Natural killer cell treated with Interleukin-12 subunit alpha and Interleukin-12 subunit beta and Interleukin-15 and Interleukin-18, amount 100 ng/mL, for 72 hours (primary cell): ENCODE measurements around the gene JARID2. TPM values are rescaled to one million over a fixed set of nuclear protein-coding genes. Genes with fewer than 3 reads are reported as not detected.
A peak's percentile ranks its signal among the peaks of the same experiment; 100 is the strongest.

Experiments used
- ATAC-seq, 2 donors: fragments of 150-1000 bp; cut with Tn5 transposase in 1 of 2; sonication (Bioruptor Pico), chemical (Tn5 transposase) in 1 of 2; 2 replicates each; pipeline ENCODE4 v1.10.0; 2021
- DNase-seq: peaks from one replicate; pipeline ENCODE4 v3.0.0; 2022; ENCODE audit warnings: low spot score
- H3K27ac Mint-ChIP-seq, 2 donors: 1 replicate in 1 of 2; 2 replicates in 1 of 2; pipeline ENCODE4 v1.8.0; 2022; ENCODE audit warnings: mixed read lengths in 2 of 2, mild to moderate bottlenecking in 1 of 2, moderate library complexity in 1 of 2
- H3K27me3 Mint-ChIP-seq, 2 donors: 1 replicate in 1 of 2; 2 replicates in 1 of 2; pipeline ENCODE4 v1.8.0; 2022; ENCODE audit warnings: mixed read lengths in 2 of 2
- H3K36me3 Mint-ChIP-seq: one replicate; pipeline ENCODE4 v1.8.0; 2022; ENCODE audit warnings: mixed read lengths
- H3K4me1 Mint-ChIP-seq, 2 donors: 1 replicate in 1 of 2; 2 replicates in 1 of 2; pipeline ENCODE4 v1.8.0; 2022; ENCODE audit warnings: low read depth in 2 of 2, mixed read lengths in 2 of 2, mild to moderate bottlenecking in 1 of 2
- H3K4me3 Mint-ChIP-seq: one replicate; pipeline ENCODE4 v1.8.0; 2022; ENCODE audit warnings: mixed read lengths
- H3K9me3 Mint-ChIP-seq: 2 replicates; pipeline ENCODE4 v1.8.0; 2022; ENCODE audit warnings: mixed read lengths
- total RNA-seq, 2 donors: library from RNA; stranded (reverse); gene quantifications; one replicate each; pipeline ENCODE4 v1.2.3, GENCODE V29; 2022

Gene JARID2
- total RNA-seq, 2 donors from 2014 or later = 28.6 to 34.9 TPM

DNA sequence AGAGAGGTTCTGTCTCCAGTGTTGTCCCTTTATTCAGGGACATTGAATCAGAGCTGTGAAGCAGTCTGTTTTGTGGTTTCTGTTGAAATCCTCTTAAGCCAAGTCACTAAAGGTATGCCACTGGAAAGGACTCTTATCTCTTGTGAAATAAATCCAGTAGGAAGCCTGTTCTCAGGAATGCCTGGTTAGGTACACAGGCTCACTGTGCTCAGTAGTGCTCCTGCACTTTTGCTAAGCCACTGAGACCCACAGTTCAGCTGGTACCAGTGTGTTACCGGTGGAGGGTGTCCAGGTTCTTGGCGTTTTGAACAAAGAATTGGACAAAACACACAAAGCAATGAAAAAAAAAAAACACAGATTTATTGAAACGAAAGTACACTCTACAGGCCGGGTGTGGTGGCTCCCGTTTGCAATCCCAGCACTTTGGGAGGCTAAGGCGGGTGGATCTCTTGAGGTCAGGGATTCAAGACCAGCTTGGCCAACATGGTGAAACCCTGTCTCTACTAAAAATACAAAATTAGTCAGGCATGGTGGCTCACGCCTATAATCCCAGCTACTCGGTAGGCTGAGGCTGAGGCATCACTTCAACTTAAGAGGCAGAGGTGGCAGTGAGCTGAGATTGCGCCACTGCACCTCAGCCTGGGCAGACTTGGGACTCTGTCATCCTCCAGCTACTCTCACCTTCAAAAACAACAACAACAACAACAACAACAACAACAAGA is 186.1 kb downstream of the JARID2 start:
- DNase-seq (no peak), ATAC-seq (no peak)
- Mint-ChIP-seq H3K27me3 (no peaks in the 10 kb centered on the region), H3K4me1 (peaks cover 78 to 83% of the 10 kb centered on the region in 2 donors), H3K4me3 (no peak overlapping the region), H3K27ac (peak overlapping the region in 1 of 2 donors; percentile 50), H3K9me3 (peaks cover 5% of the 10 kb centered on the region), H3K36me3 (peaks cover 4% of the 10 kb centered on the region)

DNA sequence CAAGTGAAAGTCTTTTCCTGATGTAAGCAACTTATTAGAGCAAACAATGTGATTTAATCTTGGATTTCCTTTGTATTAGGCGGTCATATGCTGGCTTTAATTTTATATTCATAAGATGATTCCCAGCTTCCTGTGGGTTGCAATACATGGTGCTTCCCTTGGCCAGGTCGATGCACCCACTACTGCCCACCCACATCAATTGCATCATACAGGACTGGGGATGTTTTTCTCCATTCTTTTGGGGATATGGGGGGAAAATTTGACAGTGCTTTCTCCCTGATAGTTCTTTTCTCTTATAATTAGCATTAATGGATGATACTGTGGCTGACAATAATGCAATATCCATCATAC is 187.6 kb downstream of the JARID2 start:
- Mint-ChIP-seq H3K36me3 (peaks cover 4% of the 10 kb centered on the region), H3K27me3 (no peaks in the 10 kb centered on the region), H3K27ac (peak overlapping the region; percentile 73 to 88), H3K9me3 (peaks cover 5% of the 10 kb centered on the region), H3K4me1 (peaks cover 81 to 85% of the 10 kb centered on the region in 2 donors), H3K4me3 (no peak overlapping the region)
- DNase-seq (no peak), ATAC-seq (no peak)

DNA sequence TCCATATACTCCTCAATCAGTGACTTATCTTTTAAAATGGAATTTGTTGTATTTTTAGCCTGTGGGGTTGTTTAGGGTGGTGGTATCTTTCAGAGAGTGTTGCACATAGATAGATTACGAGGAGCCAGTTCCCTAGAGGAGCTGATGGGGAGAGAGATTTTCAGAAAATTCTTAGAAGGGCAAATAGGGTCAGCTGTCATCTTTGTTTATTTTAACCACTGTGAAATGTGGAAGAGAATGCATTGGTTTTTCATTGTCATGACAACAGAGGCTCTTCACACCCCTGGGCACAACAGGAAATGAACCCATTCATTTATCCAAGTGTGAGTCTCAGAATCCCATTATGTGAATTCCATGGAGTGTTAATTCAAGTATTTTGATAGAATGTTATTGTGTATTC is 188.4 kb downstream of the JARID2 start:
- peaks cover 5% of the 10 kb centered on the region for H3K9me3 Mint-ChIP-seq
- peaks cover 4% of the 10 kb centered on the region for H3K36me3 Mint-ChIP-seq
- DNase-seq (no peak), ATAC-seq (no peak)
- H3K4me3 Mint-ChIP-seq = peak overlapping the region; percentile 61
- peaks cover 84 to 86% of the 10 kb centered on the region in 2 donors for H3K4me1 Mint-ChIP-seq
- H3K27me3 Mint-ChIP-seq = no peaks in the 10 kb centered on the region
- peak overlapping the region; percentile 73 to 88 for H3K27ac Mint-ChIP-seq

DNA sequence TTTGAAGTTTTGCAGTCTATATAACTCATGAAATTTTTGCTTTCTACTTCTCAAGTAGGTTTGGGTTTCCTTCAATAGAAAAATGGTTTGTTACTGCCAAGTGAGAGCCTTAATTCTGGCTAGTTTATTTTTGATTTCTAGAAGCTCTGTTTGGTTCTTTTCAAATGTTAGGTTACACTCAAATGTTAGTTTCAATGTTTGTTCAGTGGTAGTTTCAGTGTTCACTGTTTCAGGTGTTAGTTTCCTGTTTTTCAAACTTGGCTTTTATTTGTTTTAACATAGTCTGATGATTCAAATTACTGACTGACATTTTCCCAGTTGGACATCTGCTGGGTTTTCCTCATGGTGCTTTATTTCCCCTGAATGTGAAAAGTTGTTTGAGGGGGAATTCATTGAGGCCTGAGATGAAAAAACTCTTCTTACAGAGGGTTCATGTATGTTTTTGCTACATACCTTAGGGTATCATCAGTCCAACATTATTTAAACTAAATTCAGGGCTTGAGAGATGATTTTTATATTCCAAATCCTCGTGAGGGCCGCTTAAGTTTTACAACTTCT is 189.0 kb downstream of the JARID2 start:
- ATAC-seq = no peak
- Mint-ChIP-seq H3K27ac (peak overlapping the region; percentile 73 to 88), H3K4me3 (peak overlapping the region; percentile 61), H3K27me3 (no peaks in the 10 kb centered on the region), H3K4me1 (peaks cover 86% of the 10 kb centered on the region in 2 donors), H3K36me3 (peaks cover 4% of the 10 kb centered on the region), H3K9me3 (peaks cover 5% of the 10 kb centered on the region)
- no peak for DNase-seq

DNA sequence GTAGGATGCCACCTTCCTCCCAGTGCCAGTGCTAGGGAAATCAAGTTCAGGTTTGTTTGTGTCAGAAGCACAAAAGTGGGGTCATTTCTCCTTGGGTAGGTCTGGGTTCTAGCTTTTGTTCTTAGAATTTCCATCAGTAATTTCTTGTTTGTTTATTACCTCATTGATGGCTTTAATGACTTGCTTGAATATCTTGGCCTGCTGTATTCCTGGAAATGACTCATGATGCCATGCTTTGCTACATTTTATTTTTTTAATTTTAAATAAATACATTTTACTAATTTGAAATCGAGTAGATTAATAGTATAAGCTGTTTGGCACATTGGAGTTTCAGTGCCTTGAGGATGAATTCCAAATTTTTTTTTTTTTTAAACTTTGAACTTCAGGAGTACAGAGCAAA is 189.6 kb downstream of the JARID2 start:
- H3K27me3 Mint-ChIP-seq = no peaks in the 10 kb centered on the region
- H3K4me3 Mint-ChIP-seq = no peak overlapping the region
- DNase-seq (no peak), ATAC-seq (no peak)
- peak overlapping the region in 1 of 2 donors; percentile 73 for H3K27ac Mint-ChIP-seq
- peaks cover 4% of the 10 kb centered on the region for H3K36me3 Mint-ChIP-seq
- peaks cover 87 to 88% of the 10 kb centered on the region in 2 donors for H3K4me1 Mint-ChIP-seq
- peaks cover 5% of the 10 kb centered on the region for H3K9me3 Mint-ChIP-seq

DNA sequence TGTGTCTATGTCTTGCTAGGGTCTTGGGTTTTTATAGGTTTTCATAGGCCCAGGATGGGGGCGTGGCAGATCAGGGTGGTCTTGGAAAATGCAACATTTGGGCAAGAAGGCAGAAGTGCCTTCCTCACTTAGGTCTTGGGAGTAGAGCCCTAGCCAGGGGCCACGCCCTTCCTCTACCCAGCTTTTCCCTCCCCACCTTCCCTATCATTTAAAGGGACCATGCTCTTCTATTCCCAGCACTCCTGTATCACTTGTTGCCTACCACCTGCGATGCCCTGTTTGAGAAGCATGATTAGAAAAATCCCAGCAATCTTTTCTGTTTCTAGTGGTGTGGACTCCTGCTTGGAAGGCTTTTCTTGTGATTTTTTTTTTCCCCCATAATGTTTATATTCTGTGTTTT is 190.6 kb downstream of the JARID2 start:
- peaks cover 88% of the 10 kb centered on the region in 2 donors for H3K4me1 Mint-ChIP-seq
- DNase-seq = no peak
- no peak overlapping the region for H3K4me3 Mint-ChIP-seq
- H3K27ac Mint-ChIP-seq = peak overlapping the region; percentile 21 to 70
- peaks cover 5% of the 10 kb centered on the region for H3K9me3 Mint-ChIP-seq
- no peak for ATAC-seq
- no peaks in the 10 kb centered on the region for H3K27me3 Mint-ChIP-seq
- H3K36me3 Mint-ChIP-seq = peaks cover 4% of the 10 kb centered on the region

DNA sequence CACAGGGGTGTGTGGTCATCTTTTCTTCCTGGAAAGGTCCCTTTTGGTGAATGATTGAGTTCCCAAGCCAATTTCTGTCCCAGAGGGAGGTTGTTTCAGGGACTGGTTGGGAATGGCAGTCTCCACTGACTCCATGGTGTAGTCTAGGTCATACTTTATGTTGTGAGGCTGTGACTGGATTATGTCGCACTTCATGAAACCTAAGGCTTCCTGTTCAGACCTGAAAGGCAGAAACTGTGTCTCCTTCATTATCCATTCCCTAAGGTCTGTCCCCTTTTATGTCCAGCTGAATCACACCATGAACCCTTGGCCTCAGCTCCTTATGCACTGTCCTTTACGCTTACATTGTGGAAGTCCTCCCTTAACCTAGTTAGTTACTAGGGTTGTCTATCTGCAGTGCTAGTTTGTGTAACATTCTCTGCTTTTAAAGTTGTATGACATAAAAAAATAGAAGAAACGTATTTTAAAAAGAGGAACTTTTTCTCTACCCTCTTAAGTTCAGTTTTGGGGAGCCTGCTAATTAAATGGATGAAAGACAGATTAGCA is 191.3 kb downstream of the JARID2 start:
- DNase-seq = no peak
- ATAC-seq = no peak
- H3K27ac Mint-ChIP-seq = peak overlapping the region; percentile 21 to 70
- peaks cover 83 to 84% of the 10 kb centered on the region in 2 donors for H3K4me1 Mint-ChIP-seq
- peaks cover 4% of the 10 kb centered on the region for H3K36me3 Mint-ChIP-seq
- no peaks in the 10 kb centered on the region for H3K27me3 Mint-ChIP-seq
- no peak overlapping the region for H3K4me3 Mint-ChIP-seq
- peaks cover 5% of the 10 kb centered on the region for H3K9me3 Mint-ChIP-seq

DNA sequence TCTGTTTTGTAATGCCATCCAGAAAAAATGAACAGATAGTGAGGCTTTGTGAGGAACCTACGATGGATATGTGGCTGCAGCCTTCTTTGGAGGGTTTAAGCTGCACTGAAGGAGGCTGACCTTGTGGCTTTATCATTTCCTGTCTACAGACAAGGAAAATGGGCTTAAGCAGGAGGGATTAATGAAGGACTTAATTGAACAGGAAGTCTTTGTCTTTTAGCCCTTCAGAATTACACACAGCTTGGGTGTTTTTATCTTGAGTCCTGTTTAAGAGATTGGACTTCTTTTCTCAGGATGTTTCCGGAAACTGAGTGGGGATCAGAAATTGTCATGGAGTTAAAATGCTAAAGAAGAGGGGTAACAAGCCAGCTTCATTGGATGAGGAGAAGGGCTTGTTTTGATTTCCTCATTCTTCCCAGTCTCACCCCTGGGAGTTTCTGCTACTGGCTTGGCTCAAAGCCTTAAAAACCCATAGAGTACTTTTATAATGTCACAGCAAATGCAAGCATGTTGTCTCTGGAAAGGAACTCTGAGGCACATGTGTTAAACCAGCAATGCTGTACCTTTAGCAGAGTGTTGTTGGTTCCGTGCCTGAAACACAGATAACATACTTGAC is 193.6 kb downstream of the JARID2 start:
- ATAC-seq (no peak), DNase-seq (no peak)
- peak overlapping the region; percentile 70 to 82 for H3K27ac Mint-ChIP-seq
- H3K36me3 Mint-ChIP-seq = peaks cover 4% of the 10 kb centered on the region
- H3K27me3 Mint-ChIP-seq = no peaks in the 10 kb centered on the region
- H3K4me1 Mint-ChIP-seq = peaks cover 64 to 74% of the 10 kb centered on the region in 2 donors
- peak overlapping the region; percentile 54 for H3K4me3 Mint-ChIP-seq
- H3K9me3 Mint-ChIP-seq = peaks cover 2% of the 10 kb centered on the region

DNA sequence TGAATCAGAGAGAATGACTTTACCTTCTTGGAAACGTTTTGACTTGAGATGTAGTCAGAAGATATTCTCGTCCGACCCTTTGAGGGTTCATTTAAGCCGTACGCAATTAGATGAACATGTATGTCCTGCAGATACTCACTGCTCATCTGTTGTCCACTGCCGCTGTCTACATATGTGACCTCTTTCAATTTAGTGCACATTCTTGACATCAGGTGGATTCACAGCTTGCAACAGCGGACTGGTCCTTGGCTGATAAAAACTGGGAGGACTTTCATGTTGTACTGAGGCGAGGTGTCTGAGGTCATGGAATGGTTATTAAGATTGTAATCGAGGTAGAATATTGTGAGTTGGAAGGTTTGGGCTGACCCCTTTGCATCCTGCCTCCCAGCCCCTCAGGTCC is 194.2 kb downstream of the JARID2 start:
- Mint-ChIP-seq H3K9me3 (no peaks in the 10 kb centered on the region), H3K36me3 (no peaks in the 10 kb centered on the region), H3K27me3 (no peaks in the 10 kb centered on the region), H3K4me3 (peak overlapping the region; percentile 20), H3K27ac (peak overlapping the region; percentile 70 to 82), H3K4me1 (peaks cover 63 to 72% of the 10 kb centered on the region in 2 donors)
- DNase-seq (no peak), ATAC-seq (no peak)

DNA sequence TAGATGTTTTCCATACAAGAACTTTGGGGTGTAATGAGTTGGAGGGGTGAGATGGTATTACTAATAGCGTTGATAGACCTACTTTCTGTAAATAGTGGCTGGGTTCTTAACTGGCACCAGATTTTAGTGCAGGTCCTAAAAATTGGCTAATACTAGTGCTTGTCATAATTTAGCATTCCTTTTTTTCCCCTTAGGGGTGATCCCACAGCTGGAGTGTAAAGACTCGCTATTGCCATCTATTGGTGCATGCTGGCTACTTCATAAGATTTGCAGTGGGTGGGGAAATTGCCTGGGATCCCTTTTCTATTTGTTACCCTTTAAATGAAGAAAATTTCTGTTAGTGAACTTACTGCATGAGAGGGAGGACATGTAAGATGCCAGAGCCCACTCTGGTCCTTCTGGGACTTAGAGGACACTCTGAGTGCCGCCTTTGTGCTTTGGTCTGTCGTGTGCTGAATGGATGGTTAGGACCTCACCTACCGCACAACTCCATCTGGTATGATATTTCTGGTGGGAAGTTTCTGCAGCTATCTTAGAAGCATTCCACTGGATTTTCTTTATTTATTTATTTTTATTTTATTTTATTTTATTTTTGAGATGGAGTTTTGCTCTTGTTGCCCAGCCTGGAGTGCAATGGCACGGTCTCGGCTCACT is 195.5 kb downstream of the JARID2 start:
- Mint-ChIP-seq H3K4me1 (peaks cover 61 to 77% of the 10 kb centered on the region in 2 donors), H3K4me3 (no peak overlapping the region), H3K36me3 (no peaks in the 10 kb centered on the region), H3K27ac (peak overlapping the region; percentile 70 to 82), H3K9me3 (no peaks in the 10 kb centered on the region), H3K27me3 (no peaks in the 10 kb centered on the region)
- DNase-seq = peak; percentile 71
- ATAC-seq = peak; percentile 57 to 69

DNA sequence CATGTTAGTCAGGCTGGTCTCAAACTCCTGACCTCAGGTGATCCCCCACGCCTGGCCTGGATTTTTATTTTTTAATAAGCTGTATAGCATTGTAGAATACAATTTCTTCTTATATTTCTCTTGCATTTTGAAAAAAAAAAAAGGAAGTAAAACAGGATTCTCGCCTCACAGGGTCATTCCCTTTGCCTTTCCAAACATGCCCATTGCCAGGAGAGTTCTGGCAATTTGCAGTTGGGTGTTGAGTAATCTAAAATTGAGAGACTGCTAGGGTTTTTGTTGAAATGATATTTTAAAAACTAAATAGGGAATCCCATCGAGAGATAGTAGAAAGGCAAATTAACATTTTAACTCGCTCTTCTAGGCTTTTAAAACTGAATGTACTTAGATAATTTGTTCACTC is 196.1 kb downstream of the JARID2 start:
- ATAC-seq = no peak
- Mint-ChIP-seq H3K27me3 (no peaks in the 10 kb centered on the region), H3K4me1 (peaks cover 60 to 75% of the 10 kb centered on the region in 2 donors), H3K9me3 (no peaks in the 10 kb centered on the region), H3K36me3 (no peaks in the 10 kb centered on the region), H3K27ac (no peak overlapping the region), H3K4me3 (no peak overlapping the region)
- DNase-seq = no peak

DNA sequence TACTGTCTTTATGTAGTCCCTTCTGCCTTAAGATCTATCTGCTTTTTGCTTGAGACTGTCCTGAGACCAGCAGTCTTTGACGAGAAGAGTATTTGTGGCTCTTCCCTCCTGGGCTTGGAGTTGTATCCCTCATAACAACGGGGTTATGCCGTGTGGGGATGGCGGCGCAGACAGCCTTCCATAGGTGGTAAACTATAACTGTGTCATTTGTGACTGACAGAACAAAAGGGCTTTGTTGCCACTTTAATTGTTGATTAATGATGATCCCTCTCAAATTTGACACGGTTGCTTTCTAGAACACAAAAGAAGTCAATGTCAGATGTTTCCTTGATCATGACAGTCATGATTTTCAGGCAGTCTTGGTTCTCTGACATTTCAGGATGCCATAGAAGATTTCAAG is 196.6 kb downstream of the JARID2 start:
- H3K36me3 Mint-ChIP-seq = no peaks in the 10 kb centered on the region
- peaks cover 60 to 75% of the 10 kb centered on the region in 2 donors for H3K4me1 Mint-ChIP-seq
- H3K27me3 Mint-ChIP-seq = no peaks in the 10 kb centered on the region
- no peak for DNase-seq
- H3K27ac Mint-ChIP-seq = no peak overlapping the region
- no peak overlapping the region for H3K4me3 Mint-ChIP-seq
- no peak for ATAC-seq
- no peaks in the 10 kb centered on the region for H3K9me3 Mint-ChIP-seq

DNA sequence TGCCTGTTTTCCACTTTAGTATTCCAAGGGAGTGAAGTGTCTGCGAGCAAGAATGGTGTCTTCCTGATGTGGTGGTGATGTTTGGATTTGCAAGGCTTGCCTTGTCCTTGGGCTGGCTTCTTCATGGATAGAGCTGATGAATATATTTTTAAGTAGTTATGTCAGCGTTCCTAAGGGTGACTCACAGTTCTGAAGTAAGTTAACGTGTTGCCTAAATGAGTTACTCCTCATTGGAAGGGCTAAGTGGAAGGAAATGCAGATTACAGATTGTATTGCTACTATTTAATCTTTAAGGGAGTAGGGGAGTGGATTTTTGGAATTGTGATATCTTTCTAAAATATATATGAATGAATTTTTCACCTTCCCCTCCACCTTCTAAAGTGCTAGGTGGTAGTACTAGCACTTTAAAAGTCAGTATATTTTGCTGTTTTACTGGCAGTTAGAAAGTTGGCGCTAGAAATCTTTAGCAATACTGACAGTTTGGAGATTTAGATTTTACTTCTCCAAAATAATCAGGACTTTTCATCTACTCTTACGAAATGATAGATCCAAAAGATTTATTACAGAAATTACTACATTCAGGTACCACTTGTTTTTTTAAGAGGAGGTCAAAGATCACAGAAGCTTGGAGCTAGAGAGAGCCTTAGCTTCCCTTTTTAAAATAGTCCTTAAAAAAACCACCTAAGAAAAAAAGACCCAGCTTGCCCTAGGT is 197.4 kb downstream of the JARID2 start:
- DNase-seq (no peak), ATAC-seq (no peak)
- H3K4me3 Mint-ChIP-seq = no peak overlapping the region
- peaks cover 60 to 75% of the 10 kb centered on the region in 2 donors for H3K4me1 Mint-ChIP-seq
- peak overlapping the region; percentile 2 to 42 for H3K27ac Mint-ChIP-seq
- no peaks in the 10 kb centered on the region for H3K27me3 Mint-ChIP-seq
- no peaks in the 10 kb centered on the region for H3K36me3 Mint-ChIP-seq
- H3K9me3 Mint-ChIP-seq = no peaks in the 10 kb centered on the region
